NAMALWA (cell line): Measurements from ENCODE around the gene TBX10.
"Not testable (repeated sequence)": the region's sequence is repeated elsewhere in the genome, so short reads cannot be mapped to it uniquely, and the experiment has no call there.

ENCODE experiments used
- DNase-seq: peaks from one replicate; pipeline ENCODE4 v3.0.0-alpha.2; 2015; ENCODE audit warnings: low spot score

Gene TBX10

DNA sequence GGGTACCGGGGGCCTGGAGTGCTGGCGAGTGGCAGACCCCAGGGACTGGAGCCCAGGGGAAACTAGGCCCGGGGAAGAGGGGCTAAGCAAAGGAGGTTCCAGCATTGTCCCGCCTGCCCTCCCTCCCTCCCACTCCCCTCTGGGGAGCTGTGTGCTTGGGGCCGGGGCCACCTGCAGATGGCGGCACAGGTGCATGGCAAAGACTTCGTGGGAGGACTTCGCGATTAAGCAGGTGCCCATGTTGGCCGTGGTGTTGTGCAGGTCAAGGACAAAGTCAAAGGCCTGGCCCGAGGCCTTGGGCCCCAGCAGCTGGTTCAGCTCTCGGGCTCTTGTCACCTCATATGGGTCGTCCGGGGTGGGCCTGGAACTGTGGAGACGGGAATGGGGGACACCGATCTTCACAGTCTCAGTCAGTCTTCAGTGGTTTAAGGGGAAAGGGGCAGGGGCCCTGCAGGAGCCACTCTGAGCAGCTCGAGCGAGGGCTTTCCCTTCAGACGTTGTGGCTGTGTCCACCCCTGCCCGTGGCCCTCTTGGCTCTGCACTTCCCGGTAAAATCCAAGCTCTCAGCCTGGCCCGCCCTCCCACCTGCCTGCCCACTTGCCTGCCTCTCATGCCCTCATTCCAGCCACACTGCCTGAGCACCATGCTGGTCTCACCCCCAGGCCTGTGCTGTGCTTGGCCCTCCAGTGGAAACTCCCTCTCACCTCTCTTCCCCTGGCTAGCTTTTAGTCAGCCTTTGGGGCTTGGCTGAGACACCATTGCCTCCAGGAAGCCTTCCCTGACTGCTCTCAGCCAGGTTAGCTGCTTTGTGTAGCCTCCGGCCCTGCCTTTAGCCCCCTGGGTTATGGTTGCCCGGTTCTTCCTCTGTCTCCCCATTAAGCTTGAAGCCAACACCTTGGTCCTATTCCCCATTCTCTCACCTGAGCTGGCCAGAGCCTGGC is 6.2 kb upstream of the TBX10 start:
- DNase-seq: peak; percentile 63

DNA sequence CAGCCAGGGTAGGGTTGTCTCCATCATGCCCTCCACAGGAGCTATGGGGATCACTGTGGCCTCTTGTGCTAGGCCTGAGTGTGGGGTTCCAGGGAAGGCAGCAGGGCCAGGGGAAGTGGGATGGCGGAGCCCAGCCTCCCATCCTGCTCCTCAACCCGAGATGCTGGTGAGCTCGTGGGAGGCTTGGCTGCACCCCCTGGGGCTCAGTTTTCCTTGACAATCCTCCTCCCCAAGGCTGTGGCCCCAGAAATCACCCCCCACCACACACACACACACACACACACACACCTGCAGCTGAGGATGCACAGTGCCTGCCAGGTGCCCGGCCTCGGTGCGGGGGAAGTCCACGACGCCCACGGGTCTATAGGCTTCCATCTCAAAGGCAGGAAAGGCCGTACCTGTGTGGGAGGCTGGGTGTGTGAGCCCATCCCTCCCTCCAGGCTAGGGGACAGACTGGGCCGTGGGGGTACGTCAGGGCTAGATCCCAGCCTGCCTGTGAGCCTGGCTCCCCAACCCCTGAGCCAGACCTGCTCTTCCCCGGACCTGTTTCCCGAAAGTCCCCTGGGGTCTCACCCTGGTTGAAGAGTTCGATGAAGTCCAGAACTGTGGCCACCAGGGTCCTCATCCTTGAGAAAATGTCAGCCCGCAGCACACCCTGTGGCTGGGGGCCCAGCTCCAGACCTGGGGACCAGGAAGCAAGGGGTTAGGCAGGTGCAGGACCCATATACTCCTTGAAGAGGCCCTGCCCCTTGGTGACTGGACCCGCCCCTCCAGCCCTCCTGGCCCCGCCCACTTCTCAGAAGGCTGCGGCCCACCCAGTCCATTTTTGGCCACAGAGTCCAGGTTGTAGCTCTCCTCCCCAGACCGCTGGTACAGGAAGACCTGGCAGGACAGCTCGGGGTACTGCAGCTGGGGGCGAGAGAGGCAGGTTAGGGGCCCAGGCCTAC is 5.2 kb upstream of the TBX10 start:
- peak; percentile 51 for DNase-seq

- DNase-seq: peak; percentile 51
These were observed 4.5 kb upstream of the TBX10 start for GRCh38 chr11:67644042-67644441.

DNA sequence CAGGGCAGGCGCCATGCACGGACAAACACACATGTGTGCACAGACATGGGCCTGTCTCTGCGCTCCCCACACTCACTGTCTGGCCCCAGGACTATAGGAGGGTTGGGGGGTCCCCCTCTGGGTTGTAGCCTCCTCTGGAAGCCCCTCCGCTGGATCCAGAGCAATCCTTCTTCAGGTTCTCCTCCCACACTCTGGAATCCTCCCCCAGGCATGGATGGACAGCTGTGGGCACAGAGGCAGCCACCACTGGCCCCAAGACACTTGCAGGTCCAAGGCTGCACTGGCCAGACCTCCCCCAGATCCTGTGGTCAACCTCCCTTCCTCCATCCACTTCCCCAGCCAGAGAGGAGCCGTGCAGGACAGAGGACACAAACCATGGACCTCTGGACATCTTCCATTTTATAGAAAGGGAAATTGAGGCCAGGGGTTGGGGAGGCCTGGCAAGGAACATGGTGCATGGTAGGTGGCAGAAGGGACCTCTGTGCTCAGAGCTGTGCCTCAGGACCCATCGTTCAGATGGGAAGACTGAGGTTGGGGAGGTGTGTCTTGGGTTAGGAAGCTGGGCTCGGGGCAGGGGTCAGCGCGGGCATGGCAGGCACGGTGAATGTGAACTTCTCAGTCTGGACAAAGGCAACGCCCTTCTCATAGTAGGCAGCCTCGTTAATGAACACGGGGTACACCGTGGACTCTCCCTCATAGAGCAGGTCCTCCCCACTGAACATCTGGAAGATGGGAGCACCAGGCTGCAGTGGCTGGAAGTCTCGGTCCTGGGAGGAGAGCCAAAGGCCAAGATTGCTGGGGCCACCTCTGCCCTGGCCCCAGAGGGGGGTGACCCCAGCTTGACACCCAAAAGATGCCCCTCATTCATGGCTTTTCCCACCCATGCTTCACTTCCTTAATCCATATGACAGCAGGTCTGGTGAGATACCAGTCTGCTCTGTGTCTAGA is 2.9 kb upstream of the TBX10 start:
- DNase-seq: no peak

GRCh38 chr11:67641338-67642172 is 2.0 kb upstream of the TBX10 start:
- DNase-seq: no peak

GRCh38 chr11:67640758-67641337 is 1.3 kb upstream of the TBX10 start:
- no peak for DNase-seq

DNA sequence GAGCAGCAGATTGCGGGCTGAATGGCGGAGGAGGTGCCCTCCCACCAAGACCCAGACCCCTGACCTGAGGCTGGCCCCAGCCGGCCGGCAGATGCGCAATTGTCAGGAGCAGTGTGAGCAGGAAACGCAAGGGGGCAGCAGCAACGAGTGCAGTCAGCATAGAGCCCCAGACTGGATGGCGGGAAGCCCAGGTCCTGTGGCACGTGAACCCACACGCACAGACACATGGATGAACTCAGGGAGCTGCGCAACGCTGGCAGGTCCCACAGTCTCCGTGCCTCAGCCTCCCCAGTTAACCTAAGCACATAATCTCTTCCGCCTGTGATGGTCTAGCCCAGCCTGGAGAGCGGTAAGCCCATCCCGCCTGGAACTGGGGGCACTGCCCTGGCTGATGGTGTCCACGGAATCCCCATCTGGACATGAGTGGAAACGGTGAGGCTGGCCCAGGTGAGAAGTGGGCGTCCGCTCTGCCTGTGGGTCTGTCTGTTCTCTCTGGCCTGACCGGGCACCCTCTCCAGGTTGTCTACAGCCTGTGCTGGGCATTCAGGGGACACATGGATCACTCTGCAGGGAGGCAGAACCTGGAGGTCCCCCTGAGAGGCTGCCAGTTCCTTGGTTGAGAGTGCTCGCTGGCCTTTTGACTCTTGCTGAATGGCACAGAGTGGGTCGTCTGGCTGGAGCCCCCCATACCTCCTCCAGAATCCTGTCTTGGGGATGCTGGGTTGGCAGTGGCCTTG is 626 bp upstream of the TBX10 start:
- peak; percentile 79 for DNase-seq

DNA sequence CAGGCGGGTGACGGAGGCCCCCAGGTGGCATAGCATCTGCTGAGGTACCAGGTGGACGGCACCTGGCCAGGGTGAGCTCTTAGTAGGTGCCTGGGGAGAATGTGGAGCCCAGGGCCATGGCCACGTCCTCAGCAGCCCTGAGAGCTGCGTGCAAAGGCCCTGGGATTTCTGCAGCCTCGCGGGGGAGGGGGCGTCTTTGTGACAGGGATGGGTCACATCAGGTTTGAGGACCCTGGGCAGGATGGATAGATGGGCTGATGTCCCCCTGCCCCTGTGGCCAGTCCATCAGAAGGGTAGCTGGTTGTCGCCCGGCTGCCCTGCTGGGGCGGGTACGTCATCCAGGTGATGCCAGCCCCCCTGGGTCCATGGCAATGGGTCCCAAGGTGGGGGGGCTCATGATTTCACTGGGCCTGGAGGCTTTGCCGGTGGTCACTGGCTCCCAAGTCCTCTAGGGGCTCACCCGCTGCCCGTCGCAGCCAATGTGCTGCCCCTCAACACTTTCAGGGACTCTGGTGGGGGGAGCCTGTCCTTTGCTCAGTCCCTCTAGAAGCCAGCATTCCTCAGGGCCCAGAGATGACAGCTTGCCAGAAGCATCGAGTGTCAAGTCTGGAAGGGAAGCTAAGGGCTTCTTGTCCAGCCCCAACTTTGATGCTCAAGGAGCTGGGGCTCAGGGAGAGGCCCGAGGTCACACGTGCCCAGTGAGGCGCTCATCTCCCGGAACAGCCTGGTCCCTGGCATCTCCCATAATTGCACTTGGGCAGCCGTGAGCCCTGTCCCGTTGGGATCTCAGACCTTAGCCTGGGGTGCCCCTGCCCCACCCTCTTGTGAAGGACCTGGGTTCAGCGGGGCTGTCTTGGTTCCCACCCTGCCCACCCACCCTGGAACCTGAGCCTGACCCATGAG is 777 bp downstream of the TBX10 start:
- no peak for DNase-seq

DNA sequence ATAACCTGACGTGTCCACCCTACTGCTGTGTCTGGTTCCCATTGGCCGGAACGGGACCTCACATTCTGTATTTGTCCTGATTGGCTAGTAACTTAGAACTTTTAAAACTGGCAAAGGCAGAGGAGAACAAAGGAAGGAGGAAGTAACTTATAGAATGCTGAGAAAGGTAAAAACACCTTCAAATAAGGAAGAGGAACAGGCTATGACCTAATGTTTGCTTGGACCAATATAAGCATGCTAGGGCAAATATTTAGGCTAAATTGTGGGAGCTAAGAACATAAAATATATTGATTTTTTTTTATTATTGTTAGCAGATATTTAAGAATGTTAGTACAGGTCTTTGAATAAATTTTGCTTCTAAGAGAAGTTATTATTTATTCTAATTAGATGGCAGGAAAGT is 2.1 kb downstream of the TBX10 start:
- not testable (repeated sequence) for DNase-seq

GRCh38 chr11:67636962-67637361 is 2.6 kb downstream of the TBX10 start:
- no peak for DNase-seq

DNA sequence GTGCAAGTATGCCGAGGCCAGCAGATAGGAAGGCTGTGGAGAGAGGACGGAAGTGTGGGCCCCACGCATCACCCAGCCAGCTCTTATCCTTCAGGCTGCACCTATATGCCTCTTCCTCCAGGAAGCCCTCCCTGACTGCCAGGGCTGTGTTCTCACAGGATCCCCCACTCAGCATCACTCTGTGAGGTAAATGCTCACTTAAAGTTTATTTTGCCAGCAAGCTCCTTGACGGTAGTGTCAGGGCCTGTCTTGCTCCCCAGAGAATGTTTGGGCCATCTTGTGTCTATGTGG is 4.4 kb downstream of the TBX10 start:
- DNase-seq: no peak

DNA sequence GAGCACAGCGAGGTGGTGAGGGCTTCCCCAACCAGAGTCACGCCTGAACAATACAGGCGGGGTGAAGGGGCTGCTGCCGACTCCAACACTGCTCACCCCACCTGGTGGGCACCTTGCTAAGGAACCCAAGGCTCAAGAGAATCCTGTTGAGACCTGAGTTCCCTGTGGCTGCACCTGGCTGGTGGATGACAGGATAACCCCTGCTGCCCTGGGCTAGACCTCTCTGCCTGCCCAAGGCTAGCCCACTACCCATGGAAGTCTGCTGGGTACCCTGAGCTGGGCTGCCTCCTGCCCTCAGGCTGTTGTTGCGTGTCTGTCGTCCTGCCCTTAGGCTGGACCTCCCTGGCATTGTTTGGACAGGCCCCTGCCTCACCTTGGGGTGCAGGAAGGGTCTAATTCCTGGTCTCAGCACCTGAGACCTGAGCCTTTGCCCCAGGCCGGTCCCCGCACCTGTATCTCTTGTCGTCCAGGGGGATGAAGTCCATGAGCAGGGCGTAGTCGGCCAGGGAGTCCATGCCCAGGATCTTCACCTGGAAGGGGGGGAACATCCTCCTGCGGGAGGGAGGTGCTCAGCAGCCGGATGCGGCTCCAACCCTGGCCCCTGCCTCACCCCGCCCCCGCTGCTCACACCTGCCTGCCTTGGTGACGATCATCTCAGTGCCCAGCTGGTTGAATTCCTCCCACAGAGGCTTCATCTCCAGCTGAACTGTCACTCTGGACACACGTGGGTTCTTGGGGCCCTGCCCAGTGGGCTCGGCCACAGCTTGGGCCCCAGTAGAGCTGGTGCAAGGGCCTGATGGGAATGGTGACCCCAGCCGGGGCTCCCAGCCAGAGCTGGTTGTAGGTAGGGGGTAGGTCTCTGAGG is 5.0 kb downstream of the TBX10 start:
- DNase-seq: no peak

GRCh38 chr11:67633758-67634365 is 5.7 kb downstream of the TBX10 start:
- no peak for DNase-seq

DNA sequence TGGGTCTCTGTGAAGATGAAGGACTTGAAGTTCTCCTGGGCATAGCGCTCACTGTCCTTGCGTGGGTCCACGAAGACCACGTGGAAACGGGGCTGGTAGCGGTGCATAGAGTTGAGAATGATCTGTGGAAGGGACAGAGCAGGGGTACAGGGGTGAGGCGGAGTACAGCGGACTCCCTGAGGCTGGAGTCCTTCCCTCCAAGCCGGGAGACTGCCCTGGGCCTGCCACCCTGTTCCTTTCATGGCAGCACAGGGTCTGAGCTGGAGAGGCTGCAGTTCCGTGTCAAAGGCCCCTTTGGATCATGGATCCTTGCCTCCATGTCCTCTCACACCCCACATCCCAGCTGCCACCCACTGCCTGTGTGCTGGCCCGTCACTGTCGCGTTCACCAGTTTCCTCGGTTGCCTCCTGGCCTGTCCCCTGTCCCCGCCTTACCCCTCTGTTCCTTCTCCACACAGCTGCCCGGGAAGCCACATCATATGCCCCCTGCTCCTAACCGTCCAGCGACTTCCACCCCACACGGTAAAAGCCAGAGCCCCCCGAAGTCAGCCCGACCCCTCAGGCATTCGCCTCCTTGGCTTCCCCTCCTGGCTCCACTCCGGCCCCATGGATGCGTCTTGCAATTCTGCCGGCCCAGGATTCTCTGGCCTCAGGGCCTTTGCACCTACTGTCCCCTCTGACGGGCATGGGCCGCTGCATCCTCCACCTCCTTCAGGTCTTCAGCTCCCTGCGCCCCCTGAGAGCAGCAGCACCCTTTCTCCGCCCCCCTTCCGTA is 6.4 kb downstream of the TBX10 start:
- DNase-seq: no peak

DNA sequence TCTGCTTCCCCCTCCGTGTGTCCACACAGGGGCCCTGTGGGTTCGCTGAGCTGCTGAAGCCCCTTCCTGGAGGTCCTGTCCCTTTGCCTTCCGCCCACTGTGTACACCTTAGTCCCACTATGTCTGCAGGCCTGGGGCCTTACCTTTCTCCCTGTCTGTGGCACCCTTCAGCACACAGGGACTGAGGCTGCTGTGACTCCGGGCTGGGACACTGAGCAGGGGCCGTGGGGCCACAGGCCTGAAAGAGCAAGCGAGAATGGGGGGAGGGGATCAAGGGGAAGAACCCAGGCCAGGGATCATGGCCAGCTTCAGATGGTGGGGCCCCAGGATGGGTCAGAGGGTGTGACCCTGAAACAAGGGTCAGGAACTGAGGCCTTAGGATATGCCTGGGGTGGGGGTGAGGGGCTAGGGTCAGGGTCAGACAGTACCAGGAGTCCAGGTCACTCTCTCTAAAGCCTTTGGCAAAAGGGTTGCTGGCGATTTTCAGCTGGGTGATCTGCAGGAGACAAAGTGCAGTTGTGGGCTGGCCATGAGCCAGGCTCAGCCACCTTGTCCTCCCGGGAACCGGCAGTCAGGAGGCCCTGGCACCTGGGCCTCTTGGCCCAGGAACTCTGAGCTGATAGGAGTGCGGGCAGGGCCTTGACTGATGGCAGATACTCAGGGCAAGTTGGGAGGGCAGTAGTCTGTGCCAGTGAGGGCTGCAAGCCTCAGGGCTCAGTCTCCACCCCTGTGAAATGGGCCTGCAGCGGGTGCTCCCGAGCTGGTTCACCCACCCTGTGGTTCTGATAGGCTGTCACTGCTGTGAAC is 7.2 kb downstream of the TBX10 start:
- DNase-seq: no peak

GRCh38 chr11:67631853-67632174 is 7.7 kb downstream of the TBX10 start:
- DNase-seq: no peak
